HepG2 (cell line): ENCODE measurements around the gene ZNF865. TPM values are rescaled to one million over a fixed set of nuclear protein-coding genes. Genes with fewer than 3 reads are reported as not detected.

Source experiments
- ARID4A ChIP-seq: sonication (generic); formaldehyde crosslinking; IDR thresholded peaks from 2 replicates; pipeline ENCODE4 v1.5.0; 2020; ENCODE audit warnings: mild to moderate bottlenecking, missing genetic modification reagents, borderline replicate concordance
- GPBP1L1 ChIP-seq: sonication (generic); formaldehyde crosslinking; IDR thresholded peaks from 2 replicates; pipeline ENCODE4 v1.5.0; 2020; ENCODE audit warnings: mild to moderate bottlenecking, missing genetic modification reagents
- NFYC ChIP-seq: IDR thresholded peaks from 2 replicates; pipeline ENCODE4 v1.6.1; 2016; ENCODE audit warnings: missing genetic modification reagents, missing compliant biosample characterization
- PHF8 ChIP-seq: sonication (generic); formaldehyde crosslinking; IDR thresholded peaks from 2 replicates; pipeline ENCODE4 v1.5.0; 2020; ENCODE audit warnings: missing genetic modification reagents
- SCMH1 ChIP-seq: sonication (generic); formaldehyde crosslinking; IDR thresholded peaks from 2 replicates; pipeline ENCODE4 v1.9.0; 2021; ENCODE audit warnings: missing genetic modification reagents, mild to moderate bottlenecking, borderline replicate concordance
- SNRNP70 ChIP-seq: fragments of 200-400 bp; formaldehyde crosslinking; IDR thresholded peaks from 2 replicates; pipeline ENCODE4 v1.6.1; 2017; ENCODE audit warnings: mild to moderate bottlenecking, low read depth, low read length, moderate library complexity
- SP140L ChIP-seq: sonication (generic); formaldehyde crosslinking; IDR thresholded peaks from 2 replicates; pipeline ENCODE4 v1.4.0; 2020; ENCODE audit warnings: missing genetic modification reagents, borderline replicate concordance
- ZEB1 ChIP-seq: IDR thresholded peaks from 2 replicates; pipeline ENCODE4 v1.6.1; 2012; ENCODE audit warnings: mild to moderate bottlenecking, low read depth, inconsistent platforms; ENCODE audit not compliant: insufficient replicate concordance
- ZKSCAN1 ChIP-seq: fragments of 150-350 bp; IDR thresholded peaks from 2 replicates; pipeline ENCODE4 v1.6.1; 2014; ENCODE audit warnings: low read length
- ZNF143 ChIP-seq: sonication (generic); formaldehyde crosslinking; IDR thresholded peaks from 2 replicates; pipeline ENCODE4 v1.4.0; 2020; ENCODE audit warnings: missing genetic modification reagents
- ZNF556 ChIP-seq: sonication (generic); formaldehyde crosslinking; IDR thresholded peaks from 2 replicates; pipeline ENCODE4 v1.4.0; 2020; ENCODE audit warnings: mild to moderate bottlenecking, missing genetic modification reagents, borderline replicate concordance
- ZNF737 ChIP-seq: sonication (generic); formaldehyde crosslinking; IDR thresholded peaks from 2 replicates; pipeline ENCODE4 v1.5.0; 2020; ENCODE audit warnings: missing genetic modification reagents, mild to moderate bottlenecking, borderline replicate concordance
- ZNF766 ChIP-seq: sonication (generic); formaldehyde crosslinking; IDR thresholded peaks from 2 replicates; pipeline ENCODE4 v1.5.0; 2020; ENCODE audit warnings: missing genetic modification reagents, borderline replicate concordance
- polyA plus RNA-seq, 8 experiments: library from polyadenylated mRNA; depleted of rRNA in 3 of 8; stranded (reverse) in 7 of 8; unstranded in 1 of 8; fragments of >200 nt; fragmentation: Illumina TruSeq in 4 of 8; extraction: Trizol in 4 of 8; gene quantifications; 2 replicates each; pipeline versions ENCODE4 v1.2.1 to v1.2.3, GENCODE V29; 2011 to 2016; ENCODE audit warnings: low read depth in 4 of 8, missing spikeins in 1 of 8, mixed read lengths in 1 of 8; ENCODE audit not compliant: insufficient read depth in 1 of 8
- total RNA-seq, 5 experiments: library from RNA; depleted of rRNA; stranded (reverse); fragments of >200 nt; fragmentation: Illumina TruSeq; extraction: Trizol; gene quantifications; 2 replicates each; pipeline ENCODE4 v1.2.3, GENCODE V29; 2016; ENCODE audit warnings: low read depth in 1 of 5
- TF ChIP-seq, protein P1 (sequence below), 2 experiments: sonication (generic) in 1 of 2; formaldehyde crosslinking in 1 of 2; IDR thresholded peaks; 2 replicates each; pipeline versions ENCODE4 v1.6.1 to v1.9.0; 2014 to 2022; ENCODE audit warnings: antibody characterized with exemption in 1 of 2, borderline replicate concordance in 1 of 2, inconsistent platforms in 1 of 2, low read depth in 1 of 2, missing genetic modification reagents in 1 of 2
- TF ChIP-seq, protein P2 (sequence below): sonication (generic); formaldehyde crosslinking; IDR thresholded peaks from 2 replicates; pipeline ENCODE4 v1.4.0; 2020; ENCODE audit warnings: missing genetic modification reagents, borderline replicate concordance

ZNF865 gene
- total and polyA plus RNA-seq, 2 of the 13 experiments (the other 11 are each of a cell fraction or from before 2014, with no cell fraction given), result 0.93 to 1.0 TPM

GRCh38 chr19:55640043-55640576, 34.7 kb downstream of the ZNF865 start (continued):
- TF ChIP-seq PHF8 (no peak), ZNF143 (CRISPR knock-in tag) (no peak), NFYC (no peak), SP140L (CRISPR knock-in tag) (no peak), ZNF737 (CRISPR knock-in tag) (no peak), SCMH1 (no peak), ZNF766 (no peak), ZEB1 (no peak), SNRNP70 (no peak), ZKSCAN1 (no peak), ARID4A (no peak), GPBP1L1 (CRISPR knock-in tag) (no peak), ZNF556 (CRISPR knock-in tag) (no peak)
- TF ChIP-seq, protein P1, sequence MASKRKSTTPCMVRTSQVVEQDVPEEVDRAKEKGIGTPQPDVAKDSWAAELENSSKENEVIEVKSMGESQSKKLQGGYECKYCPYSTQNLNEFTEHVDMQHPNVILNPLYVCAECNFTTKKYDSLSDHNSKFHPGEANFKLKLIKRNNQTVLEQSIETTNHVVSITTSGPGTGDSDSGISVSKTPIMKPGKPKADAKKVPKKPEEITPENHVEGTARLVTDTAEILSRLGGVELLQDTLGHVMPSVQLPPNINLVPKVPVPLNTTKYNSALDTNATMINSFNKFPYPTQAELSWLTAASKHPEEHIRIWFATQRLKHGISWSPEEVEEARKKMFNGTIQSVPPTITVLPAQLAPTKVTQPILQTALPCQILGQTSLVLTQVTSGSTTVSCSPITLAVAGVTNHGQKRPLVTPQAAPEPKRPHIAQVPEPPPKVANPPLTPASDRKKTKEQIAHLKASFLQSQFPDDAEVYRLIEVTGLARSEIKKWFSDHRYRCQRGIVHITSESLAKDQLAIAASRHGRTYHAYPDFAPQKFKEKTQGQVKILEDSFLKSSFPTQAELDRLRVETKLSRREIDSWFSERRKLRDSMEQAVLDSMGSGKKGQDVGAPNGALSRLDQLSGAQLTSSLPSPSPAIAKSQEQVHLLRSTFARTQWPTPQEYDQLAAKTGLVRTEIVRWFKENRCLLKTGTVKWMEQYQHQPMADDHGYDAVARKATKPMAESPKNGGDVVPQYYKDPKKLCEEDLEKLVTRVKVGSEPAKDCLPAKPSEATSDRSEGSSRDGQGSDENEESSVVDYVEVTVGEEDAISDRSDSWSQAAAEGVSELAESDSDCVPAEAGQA (IDR thresholded peaks at IDR 0.05; ENCODE audit: low read depth), result 0 out of 2 replicates have a peak, but pooled peaks have one; percentile 37
- TF ChIP-seq, protein P1 (CRISPR knock-in tag; IDR thresholded peaks at IDR 0.05; ENCODE audit: borderline replicate concordance), result no peak
- TF ChIP-seq, protein P2, sequence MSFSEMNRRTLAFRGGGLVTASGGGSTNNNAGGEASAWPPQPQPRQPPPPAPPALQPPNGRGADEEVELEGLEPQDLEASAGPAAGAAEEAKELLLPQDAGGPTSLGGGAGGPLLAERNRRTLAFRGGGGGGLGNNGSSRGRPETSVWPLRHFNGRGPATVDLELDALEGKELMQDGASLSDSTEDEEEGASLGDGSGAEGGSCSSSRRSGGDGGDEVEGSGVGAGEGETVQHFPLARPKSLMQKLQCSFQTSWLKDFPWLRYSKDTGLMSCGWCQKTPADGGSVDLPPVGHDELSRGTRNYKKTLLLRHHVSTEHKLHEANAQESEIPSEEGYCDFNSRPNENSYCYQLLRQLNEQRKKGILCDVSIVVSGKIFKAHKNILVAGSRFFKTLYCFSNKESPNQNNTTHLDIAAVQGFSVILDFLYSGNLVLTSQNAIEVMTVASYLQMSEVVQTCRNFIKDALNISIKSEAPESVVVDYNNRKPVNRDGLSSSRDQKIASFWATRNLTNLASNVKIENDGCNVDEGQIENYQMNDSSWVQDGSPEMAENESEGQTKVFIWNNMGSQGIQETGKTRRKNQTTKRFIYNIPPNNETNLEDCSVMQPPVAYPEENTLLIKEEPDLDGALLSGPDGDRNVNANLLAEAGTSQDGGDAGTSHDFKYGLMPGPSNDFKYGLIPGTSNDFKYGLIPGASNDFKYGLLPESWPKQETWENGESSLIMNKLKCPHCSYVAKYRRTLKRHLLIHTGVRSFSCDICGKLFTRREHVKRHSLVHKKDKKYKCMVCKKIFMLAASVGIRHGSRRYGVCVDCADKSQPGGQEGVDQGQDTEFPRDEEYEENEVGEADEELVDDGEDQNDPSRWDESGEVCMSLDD (CRISPR knock-in tag), result no peak
